Adrenal gland (tissue), 5 donors: Measurements from ENCODE around the gene ABCB4.

Source experiments
- CTCF ChIP-seq, 6 experiments: fragments of 450-650 bp in 4 of 6; fragments of 200-600 bp in 2 of 6; sonication (generic) in 1 of 6; IDR thresholded peaks; 1 replicate in 5 of 6; 2 replicates in 1 of 6; pipeline versions ENCODE4 v1.5.1 to v1.8.0; 2016 to 2021; ENCODE audit warnings: antibody characterized with exemption in 6 of 6, mild to moderate bottlenecking in 2 of 6, moderate library complexity in 1 of 6
- POLR2A ChIP-seq, 2 donors: fragments of 450-650 bp; IDR thresholded peaks; one replicate each; pipeline ENCODE4 v1.6.1; 2017; ENCODE audit warnings: antibody characterized with exemption in 2 of 2, mild to moderate bottlenecking in 2 of 2, moderate library complexity in 1 of 2
- donor health status: DM: no; HTN: no; CAD: no.

DNA sequence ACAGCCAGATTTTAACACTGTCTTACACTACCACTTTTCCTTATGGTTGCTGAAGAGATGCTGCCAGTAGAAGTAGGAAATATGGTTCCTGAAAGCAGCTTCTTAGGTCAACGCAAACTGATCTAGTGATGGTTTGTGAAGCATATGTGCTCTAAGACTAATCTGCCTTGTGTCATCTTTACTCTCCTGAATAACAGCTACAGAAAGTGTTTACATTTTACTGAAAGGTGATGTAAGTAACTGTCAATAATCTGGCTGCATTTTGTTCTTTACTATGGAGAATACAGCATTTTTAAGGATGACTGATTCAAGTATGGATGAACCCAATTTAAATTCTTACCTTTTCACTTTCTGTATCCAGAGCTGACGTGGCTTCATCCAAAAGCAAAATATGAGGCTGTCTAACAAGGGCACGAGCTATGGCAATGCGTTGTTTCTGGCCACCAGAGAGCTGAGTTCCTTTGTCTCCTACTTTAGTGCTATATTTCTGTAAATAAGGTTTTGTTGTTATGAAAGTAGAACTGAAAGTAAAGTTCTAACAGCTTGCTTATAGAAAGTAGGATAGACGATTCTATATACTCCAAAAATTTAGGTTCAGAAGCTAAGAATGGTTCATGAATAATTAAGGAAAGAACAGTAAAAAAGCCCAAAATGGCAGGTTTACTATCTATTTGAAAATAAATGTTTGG, 30.2 kb upstream of the ABCB4 start:
- TF ChIP-seq CTCF (IDR thresholded peaks at IDR 0.05) (no peak), POLR2A (IDR thresholded peaks at IDR 0.05) (no peak)
